Measurements from ENCODE around the gene FSCN2.
A peak's percentile ranks its signal among the peaks of the same experiment; 100 is the strongest.

The FSCN2 gene

DNA sequence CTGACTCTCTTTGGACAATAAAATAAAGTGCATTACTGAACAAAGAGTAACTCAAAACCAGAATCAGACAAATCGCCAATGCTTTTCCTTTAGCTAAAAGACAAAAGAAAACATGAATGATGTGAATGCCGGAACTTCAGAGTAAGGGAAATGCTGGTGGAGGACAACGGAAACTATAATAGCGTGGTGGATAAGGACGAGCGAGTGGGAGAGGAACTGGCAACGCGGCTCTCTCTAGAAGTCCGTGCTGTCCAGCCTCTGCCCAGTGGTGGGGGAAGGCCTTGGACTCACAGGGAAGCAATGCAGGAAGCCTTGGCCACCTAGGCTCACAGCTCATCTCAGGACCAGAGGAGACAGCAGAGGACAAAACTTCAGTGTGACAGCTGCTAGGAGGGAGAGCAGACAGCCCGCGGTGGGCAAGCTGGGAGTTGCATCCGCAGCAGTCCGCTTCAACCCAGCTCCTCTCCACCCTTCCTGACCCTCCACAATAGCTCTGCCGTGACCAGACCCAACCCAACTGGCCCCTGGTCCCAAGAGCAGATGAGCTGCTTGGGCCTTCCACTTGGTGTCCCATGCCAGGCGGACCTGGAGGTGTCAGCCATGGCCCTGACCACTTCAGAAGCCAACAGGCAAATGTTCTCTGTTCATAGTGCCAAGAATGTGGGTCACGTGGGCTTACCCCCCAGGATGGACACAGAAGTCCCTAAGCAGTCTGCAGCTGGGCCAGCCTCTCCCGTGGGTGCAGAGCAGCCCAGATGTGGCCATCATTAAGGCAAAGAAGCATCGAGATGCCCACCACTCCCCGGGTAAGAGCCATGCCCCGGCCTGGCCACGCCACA lies 29.3 kb downstream of the FSCN2 start:
- no peak for DNase-seq (ENCODE audit: low read depth, low spot score)

DNA sequence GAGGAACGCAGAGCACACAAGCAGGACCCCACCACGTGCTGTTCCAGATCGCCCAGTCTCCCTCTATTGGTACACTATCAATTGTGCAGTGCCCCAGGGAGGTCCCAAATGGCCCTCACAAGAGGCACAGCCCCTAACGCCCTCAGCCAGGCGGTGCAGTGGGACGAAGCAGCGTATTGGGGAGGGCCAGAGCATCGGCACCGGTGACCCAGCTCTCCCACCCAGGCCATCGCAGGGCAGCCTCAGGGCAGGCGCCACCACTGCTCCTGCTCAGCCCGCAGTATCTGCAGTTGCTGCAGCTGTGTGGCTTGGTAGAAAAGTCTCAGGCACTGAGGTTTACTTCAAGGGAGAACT lies 29.9 kb downstream of the FSCN2 start:
- no peak for DNase-seq (ENCODE audit: low read depth, low spot score)

DNA sequence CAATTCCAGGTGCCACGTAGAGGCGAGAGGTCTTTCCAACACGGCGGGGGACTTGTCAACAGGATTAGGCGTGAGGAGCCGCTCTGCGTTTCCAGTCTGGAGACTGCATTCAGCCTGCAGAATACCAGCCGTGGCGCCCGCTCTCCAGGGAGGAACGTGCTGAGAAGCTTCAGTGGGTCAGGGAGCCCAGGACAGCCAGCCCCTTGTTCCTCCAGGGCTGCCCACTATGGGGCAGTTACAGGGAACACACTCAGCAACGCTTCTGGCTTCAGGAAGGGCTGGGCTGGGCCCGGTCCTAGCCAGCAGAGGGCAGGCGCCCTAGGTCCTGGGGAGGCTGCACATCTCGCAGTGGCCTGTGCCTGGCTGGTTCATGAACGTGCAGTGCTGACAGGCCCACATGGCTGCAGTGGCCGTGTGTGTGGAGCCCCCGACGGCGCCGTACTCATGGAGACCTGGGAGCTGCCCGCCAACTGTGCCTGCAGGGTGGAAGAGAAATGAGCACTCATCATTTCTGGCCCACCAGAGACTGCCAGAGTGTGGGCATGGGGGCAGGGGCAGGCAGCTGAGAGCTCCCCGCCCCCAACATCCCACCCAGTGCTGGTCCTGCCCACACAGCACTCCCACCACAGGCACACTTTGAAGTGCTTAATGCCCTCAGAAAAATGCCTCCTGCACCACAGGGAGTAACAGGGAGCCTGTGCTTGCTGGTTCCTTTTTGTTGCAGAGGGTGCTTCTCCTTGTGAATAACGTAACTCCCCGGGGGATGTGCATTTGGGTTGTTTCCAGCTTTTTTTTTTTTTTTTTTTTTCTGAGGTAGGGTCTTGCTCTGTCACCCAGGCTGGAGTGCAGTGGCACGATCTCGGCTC lies 31.0 kb downstream of the FSCN2 start:
- DNase-seq (ENCODE audit: low read depth, low spot score) = peak; percentile 59

DNA sequence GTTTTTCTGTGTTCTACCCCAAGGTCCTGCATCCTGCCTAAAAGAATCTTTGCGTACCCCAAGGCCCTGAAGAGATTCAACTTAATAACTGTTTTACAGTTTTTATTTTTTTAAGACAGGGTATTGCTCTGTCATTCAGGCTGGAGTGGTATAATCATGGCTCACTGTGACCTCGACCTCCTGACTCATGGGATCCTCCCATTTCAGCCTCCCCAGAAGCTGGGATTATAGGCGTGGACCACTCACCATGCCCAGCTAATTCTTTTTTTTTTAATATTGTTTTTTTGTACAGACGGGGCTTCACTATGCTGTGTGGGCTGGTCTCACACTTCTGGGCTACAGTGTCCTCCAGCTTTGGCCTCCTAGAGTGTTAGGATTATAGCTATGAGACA lies 33.3 kb downstream of the FSCN2 start:
- no peak for DNase-seq (ENCODE audit: low read depth, low spot score)

DNA sequence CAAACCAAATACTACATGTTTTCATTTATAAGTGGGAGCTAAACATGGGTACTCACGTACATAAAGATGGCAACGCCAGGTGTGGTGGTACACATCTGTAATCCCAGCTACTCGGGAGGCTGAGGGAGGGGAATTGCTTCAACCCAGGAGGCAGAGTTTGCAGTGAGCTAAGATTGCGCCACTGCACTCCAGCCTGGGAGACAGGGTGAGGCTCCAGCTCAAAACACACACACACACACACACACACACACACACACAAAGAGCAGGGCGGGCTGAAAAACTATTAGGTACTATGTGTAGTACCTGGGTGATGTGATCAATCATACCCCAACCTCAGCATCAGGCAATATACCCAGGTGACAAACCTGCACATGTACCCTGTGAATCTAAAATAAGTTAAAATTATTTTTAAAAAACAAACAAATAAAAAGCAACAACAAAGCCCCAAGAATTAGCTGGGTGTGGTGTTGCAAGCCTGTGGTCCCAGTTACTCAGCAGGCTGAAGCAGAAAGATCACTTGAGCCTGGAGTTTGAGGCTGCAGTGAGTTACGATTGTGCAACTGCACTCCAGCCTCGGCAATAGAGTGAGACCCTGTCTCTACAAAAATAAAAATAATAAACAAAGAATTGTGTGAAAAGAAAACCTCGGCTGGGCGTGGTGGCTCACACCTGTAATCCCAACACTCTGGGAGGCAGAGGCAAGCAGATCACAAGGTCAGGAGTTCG lies 35.8 kb downstream of the FSCN2 start:
- DNase-seq (ENCODE audit: low read depth, low spot score) = no peak

DNA sequence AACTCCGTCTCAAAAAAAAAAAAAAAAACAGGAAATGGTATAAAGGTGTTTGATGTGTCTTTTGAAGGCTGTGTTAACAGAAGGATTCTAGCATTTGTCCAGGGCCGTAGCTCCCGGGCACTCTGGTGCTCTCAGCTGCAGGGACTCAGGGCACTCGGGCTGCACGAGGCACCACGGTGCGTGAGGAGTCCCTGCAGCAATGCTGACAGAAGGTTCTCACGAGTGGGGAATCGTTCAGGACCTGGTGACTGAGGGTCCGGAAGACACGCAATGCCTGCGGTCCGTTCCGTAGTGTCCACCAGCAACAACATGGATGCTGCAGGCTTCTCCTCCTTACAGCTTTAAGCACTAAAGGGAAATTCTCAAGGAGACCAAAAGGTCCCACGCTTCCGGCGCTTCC lies 36.6 kb downstream of the FSCN2 start:
- DNase-seq (ENCODE audit: low read depth, low spot score) = no peak

DNA sequence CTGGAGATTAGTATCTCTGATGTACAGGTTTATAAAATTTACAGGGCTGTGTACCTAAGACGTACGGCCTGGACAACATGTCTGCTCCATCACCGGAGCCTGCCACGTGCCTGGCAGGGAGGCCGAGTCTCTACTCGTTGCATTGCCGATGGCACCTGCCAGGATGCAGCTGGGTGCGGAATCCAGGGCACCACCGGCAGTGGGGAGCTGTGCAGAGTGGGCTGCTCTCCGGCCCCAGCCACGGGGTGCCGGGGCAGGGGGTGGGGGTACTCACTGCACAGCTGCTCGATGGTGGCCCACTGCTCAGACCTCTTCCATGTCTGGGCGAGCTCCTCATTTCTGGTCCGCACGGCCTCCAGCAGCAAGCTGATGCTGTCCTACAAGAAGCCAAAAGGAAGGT lies 37.1 kb downstream of the FSCN2 start:
- DNase-seq (ENCODE audit: low read depth, low spot score) = no peak

DNA sequence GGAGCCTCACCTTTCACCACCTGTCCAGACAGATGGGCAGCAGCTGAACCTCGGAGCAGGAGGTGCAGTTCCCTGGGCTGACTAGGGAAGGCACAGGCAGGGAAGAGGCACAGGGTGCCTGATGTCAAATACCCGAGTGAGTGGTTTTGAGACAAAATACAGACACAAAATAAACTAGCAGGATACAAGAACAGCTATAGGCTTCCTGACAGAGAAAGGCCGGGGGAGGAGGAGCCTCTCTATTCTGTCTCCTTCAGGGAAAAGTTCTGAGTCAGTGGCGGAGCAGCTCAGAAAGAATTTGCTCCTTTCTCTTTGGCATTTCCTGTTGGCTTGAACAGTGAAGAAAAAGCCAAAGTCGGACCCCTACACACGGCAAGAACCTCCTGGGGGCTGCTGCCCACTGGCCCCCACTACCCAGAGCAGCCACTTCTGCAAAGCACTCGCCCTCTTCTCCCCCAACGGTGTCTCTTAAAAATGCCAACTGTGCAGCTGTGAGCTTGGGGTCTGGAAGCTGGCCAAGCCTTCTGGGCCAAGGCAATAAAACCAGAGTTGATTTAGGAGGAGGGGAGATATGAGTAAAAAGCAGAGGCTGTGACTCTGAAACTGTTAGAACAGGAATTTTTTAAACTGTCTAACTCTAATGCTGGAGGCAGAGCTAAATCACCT lies 38.4 kb downstream of the FSCN2 start:
- peak; percentile 37 for DNase-seq (ENCODE audit: low read depth, low spot score)

DNA sequence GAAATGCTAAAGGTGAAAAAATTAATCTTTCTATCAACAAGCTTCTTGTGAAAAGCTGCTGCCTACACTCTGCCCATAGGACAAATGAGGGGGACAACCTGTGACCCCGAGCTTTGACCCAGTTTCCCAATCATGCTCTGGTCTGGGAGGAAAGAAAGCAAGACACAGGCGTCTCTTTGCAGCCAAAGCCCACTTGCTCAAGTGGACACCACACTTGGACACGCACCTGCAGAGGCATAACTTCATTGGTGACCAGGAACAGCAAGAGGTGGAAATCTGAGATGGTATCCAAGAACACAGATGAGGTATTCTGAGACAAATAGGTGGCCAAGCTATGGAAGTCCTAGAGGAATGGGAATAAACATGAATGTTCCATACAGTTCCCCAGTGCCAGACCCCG lies 39.0 kb downstream of the FSCN2 start:
- DNase-seq (ENCODE audit: low read depth, low spot score) = no peak

DNA sequence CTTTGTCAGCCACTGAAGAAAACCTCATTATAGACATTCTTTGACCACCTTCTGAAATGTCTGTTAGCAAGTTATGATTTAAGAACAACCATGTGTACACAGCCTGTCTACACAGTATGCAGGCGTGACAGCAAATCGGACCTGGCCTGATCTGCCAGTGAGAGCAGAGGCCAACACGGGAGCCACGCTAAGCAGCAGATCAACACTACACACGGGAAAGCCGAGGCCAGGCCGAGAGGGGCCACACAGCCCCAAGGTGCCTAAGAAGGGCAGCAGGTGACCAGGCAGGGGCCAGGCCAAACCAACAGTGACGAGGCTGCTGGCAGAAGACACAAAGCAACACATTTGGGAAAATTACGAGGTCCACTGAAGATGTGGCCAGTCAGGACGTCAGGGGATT lies 40.2 kb downstream of the FSCN2 start:
- DNase-seq (ENCODE audit: low read depth, low spot score) = no peak

DNA sequence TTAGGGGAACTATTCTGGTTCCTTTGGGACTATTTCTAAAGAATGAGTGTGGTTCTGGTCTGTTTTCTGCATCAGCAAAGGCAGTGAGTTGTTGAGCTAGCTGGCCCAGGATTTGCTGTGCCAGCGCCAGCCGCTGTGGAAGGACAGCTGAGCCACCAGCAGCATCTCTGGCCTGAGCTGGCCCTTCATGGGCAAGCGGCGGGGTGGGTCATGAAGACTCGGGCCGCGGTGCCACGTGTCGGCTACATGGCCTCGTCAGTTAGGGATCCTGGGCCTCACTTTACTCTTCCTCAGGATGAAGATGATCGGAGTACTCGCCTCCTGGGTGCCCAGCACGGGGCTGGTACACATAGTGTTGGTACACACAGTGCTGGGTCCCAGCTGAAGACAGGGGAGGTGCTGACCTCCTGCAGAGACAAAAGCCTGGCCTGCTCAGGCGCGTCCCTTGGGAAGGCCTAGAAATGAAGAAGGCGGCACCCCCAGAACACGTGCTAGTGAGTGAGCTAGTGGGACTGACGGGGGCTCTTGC lies 41.9 kb downstream of the FSCN2 start:
- no peak for DNase-seq (ENCODE audit: low read depth, low spot score)

DNA sequence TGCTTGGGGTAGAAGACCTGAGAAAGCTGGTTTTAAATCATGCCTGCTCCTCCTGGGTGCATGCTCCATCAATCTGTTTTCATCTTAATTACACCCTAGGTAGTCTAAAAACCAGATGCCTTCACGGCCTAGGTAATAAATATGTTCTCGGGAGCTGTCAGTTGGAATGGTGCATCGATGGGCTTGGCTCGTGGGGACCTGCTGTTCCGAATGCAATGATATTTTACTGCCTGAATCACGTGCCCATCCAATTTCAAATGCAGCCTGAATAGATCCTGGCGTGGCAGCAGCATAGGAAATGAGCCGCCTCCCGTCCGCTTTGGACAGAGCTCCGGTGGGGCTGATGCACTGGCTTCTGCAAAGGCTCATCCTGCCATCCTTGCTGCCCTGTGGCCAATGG lies 42.8 kb downstream of the FSCN2 start:
- no peak for DNase-seq (ENCODE audit: low read depth, low spot score)

DNA sequence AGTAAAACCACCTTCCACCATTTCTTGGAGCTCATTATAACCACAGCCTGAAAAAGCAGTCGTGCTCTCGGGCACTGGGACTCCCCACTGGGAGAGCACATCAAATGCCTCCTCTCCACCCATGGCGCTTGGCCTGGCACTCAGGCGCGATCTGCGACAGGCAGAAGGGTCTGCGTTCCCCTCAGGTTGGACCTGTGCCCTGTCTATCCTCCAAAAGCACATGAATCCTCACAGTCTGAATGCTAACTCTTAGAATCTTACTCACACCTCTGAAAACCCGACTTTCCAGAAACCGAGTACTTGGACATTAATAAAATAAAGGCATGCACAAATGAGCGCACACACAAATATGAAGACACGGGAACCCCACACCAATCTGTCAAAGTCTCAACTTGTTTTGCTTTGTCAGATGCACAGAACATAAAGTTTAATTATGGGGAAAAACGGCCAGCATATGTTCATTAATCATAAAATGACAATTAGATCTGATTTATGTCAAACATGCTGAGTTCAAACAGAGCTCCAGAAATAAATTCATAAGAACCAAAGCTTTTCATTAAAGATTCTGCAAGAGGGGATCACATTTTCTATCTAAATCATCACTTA lies 44.5 kb downstream of the FSCN2 start:
- DNase-seq (ENCODE audit: low read depth, low spot score) = no peak

DNA sequence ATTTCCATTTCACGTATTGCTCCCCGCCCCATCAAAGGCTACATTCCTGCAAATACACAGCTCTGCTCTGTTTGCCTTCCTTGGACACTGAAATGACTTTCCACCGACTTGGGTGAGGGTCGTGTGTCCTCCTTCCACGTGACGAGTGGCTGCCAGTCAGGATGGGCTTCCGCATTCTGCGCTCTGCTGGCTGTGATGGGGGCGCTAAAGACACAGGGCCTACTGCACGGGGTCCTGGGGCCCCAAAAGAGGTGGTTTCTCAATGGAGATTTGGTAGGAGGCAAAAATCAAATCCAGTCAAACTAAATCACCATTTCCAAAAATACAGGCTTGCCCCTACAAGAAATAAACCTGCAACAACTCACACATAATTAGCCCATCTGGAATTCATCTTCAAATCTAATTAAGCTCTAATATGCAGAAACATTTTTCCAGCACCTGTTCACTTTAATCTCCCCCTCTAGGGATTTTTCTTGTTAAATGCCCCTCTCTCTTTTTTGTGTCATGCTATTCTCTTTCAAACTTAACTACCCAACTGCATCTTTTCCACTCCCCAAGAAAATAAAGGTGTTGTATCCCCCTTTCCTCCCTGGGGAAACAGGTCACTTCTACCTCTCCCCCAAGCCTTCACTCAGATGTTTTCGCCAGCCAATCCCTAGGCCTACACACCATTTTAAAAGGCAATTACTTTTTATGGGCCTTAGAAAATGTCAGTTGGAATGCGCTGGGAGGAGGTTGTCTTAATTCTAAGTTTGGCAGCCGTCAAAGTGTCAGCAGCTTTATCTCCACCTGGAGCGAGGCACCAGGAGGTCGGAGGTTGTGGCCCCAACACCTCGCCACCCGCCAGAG lies 45.8 kb downstream of the FSCN2 start:
- DNase-seq (ENCODE audit: low read depth, low spot score) = peak; percentile 9

DNA sequence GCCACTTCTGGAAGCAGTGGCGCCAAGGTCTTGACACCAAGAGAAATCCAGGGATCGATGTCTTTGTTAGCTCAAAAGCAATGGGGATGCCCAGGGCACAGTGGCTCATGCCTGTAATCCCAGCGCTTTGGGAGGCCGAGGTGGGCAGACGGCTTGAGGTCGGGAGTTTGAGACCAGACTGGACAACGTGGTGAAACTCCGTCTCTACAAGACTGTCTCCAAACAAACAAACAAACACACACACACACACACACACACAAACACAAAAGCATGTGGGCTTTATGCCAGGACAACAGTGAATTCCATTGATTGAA lies 46.4 kb downstream of the FSCN2 start:
- DNase-seq (ENCODE audit: low read depth, low spot score) = no peak

DNA sequence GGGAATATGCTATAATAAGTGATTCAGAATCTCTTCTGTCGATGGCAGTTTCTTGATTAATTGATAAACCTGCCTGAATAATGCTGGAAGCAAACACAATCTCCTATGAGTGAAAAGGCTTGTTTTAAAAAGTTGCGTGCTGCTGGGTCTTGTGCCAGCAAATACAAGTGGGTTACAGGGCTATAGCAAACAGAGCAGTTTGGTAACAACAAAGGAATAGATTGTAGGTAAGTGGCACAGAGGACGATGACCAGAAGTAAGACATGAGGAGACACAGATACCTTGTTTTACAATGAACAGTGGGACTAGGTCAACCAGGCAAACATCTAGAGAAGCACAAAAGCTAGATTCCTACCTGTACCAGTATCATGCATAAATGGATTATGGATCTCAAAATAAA lies 47.7 kb downstream of the FSCN2 start:
- no peak for DNase-seq (ENCODE audit: low read depth, low spot score)

DNA sequence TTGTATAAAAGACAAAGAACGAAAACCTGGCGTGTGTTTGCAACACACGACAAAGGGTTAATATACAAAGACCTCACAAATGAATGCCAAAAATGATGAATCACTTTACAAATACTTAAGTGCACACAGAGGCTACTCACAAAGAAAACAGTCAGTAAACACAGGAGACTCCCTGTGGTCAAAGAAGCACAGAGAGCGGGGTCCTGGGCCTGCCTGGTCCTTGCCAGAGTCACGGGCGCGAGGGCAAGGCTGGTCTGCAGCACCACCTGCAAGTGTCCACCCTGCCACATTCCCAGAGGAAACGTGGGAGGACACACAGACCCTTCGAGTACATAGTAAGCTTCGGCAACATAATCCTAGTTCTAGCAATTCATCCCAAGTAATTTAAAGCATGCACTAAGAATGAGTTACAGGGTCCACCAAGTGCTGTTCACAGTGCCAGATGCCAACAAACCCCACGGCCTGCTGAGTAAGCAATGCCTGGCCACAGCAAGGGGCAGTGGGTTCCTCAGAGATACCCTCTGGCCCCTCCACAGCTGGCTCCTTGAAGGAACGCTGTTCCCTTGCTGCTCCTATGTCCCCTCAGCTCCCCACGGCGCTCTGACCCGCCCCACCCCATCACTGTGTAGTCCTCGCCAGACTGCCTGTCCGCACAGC lies 48.6 kb downstream of the FSCN2 start:
- no peak for DNase-seq (ENCODE audit: low read depth, low spot score)

DNA sequence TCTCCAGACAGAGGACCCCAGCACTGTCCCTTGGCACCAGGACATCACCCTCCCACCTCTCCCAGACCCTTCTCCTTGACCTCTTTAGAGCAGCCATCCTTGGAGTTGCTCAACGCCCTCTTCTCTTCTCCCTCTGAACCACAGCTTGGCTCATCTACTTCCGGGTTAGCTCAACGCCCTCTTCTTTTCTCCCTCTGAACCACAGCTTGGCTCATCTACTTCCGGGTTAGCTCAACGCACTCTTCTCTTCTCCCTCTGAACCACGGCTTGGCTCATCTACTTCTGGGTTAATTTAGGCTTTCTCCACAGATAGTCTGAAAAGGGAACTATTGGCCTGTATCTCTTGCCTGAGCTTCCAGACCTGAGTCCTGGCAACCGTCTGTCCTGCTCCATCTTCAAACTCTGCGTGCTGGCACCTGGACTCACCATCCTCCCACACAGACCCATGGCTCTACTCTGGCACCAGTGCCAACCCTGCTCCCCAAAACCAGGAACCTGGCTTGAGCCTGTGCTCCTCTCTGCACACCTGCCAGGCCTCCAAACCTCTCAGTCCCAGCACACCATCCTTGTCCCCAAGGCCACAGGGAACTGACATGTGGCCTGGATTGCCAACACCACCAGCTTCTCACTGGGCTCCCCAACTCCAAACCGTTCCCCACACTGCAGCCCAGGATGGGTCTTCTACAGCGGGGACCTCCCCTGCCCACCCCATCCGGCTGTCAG lies 49.3 kb downstream of the FSCN2 start:
- no peak for DNase-seq (ENCODE audit: low read depth, low spot score)

DNA sequence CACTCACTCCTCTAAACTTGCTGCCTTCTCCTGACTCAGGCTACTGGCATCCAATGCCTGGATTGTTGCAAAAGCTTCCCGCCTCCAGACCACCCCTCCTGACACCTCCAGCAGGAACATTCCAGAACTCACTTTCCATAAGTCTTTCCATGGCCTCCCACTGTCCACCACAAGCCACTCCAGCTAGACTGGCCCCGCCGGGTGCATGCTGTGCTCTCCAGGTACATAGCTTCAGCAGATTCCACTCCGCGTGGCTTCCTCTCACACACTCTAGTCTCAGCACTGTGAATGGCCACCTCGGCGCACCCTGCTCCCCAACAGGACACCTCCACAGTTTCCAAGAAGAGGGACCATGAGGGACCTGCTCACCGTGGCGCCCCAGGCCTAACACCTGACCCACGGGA lies 49.9 kb downstream of the FSCN2 start:
- DNase-seq (ENCODE audit: low read depth, low spot score) = peak; percentile 20
